Suprapubic skin (tissue), 4 donors: ENCODE data around the gene ELMO1. TPM values are rescaled to one million over a fixed set of nuclear protein-coding genes. Genes with fewer than 3 reads are reported as not detected.

Source experiments
- DNase-seq, 2 donors: peaks; one replicate each; pipeline ENCODE4 v3.0.0-alpha.2; 2019; ENCODE audit warnings: low spot score in 2 of 2
- H3K27ac ChIP-seq: fragments of 200-600 bp; sonication (generic); one replicate; pipeline ENCODE4 v1.5.1; 2019
- H3K27me3 ChIP-seq: fragments of 200-600 bp; sonication (generic); one replicate; pipeline ENCODE4 v1.5.1; 2019
- H3K36me3 ChIP-seq: fragments of 200-600 bp; sonication (generic); one replicate; pipeline ENCODE4 v1.5.1; 2019
- H3K4me1 ChIP-seq: fragments of 200-600 bp; sonication (generic); one replicate; pipeline ENCODE4 v1.5.1; 2019
- H3K4me3 ChIP-seq: fragments of 200-600 bp; sonication (generic); one replicate; pipeline ENCODE4 v1.5.1; 2019; ENCODE audit warnings: mild to moderate bottlenecking
- H3K9me3 ChIP-seq: fragments of 200-600 bp; sonication (generic); one replicate; pipeline ENCODE4 v1.5.1; 2019
- EP300 ChIP-seq: sonication (generic); formaldehyde crosslinking; IDR thresholded peaks from one replicate; pipeline ENCODE4 v1.6.1; 2017; ENCODE audit warnings: antibody characterized with exemption
- POLR2A ChIP-seq, 2 donors: fragments of 450-650 bp; IDR thresholded peaks; one replicate each; pipeline ENCODE4 v1.6.1; 2017; ENCODE audit warnings: antibody characterized with exemption in 2 of 2, mild to moderate bottlenecking in 2 of 2, moderate library complexity in 2 of 2
- POLR2AphosphoS5 ChIP-seq, 3 donors: sonication (generic); formaldehyde crosslinking; IDR thresholded peaks; one replicate each; pipeline ENCODE4 v1.6.1; 2017; ENCODE audit warnings: antibody characterized with exemption in 3 of 3
- WGBS: methylation state at CpG from one replicate; pipeline ENCODE4 v1.1.5; 2018; 5-methylcytosine and 5-hydroxymethylcytosine counted together
- total RNA-seq, 4 donors: library from RNA; depleted of rRNA; stranded (reverse); fragments of >200 nt; gene quantifications; one replicate each; pipeline ENCODE4 v1.1.0, GENCODE V29; 2016
- TF ChIP-seq, protein P1 (sequence below), 2 donors: fragments of 200-600 bp in 1 of 2; fragments of 450-650 bp in 1 of 2; sonication (generic) in 1 of 2; IDR thresholded peaks; one replicate each; pipeline ENCODE4 v1.5.1; 2016 to 2019; ENCODE audit warnings: antibody characterized with exemption in 2 of 2, mild to moderate bottlenecking in 1 of 2, moderate library complexity in 1 of 2

ELMO1 gene
- total RNA-seq, 4 donors from 2014 or later, result 9.8 to 49.6 (median 22.2) TPM

DNA sequence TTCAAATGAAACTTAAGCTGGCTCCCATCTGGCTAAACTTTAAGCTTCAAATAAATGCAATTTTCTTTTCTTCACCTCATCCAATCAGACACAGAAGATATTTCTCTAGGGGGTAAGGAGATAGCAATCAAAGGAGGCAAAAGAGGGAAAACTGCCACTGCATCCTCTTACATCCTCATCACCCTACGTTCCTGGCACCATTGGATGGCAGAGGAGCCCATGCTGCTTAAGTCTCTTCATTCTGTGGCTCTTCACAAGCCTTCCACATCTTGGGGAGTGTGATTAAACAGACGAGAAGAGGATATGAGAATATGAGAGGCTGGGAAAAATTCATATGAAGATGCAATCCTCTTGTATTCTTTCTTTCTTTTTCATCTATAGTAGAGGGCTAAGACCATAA is 378.6 kb downstream of the ELMO1 start:
- H3K27me3 ChIP-seq, result no peaks in the 10 kb centered on the region
- no peaks in the 10 kb centered on the region for H3K4me1 ChIP-seq
- TF ChIP-seq EP300 (no peak), POLR2A (IDR thresholded peaks at IDR 0.05) (no peak), POLR2AphosphoS5 (IDR thresholded peaks at IDR 0.05) (no peak)
- TF ChIP-seq, protein P1, sequence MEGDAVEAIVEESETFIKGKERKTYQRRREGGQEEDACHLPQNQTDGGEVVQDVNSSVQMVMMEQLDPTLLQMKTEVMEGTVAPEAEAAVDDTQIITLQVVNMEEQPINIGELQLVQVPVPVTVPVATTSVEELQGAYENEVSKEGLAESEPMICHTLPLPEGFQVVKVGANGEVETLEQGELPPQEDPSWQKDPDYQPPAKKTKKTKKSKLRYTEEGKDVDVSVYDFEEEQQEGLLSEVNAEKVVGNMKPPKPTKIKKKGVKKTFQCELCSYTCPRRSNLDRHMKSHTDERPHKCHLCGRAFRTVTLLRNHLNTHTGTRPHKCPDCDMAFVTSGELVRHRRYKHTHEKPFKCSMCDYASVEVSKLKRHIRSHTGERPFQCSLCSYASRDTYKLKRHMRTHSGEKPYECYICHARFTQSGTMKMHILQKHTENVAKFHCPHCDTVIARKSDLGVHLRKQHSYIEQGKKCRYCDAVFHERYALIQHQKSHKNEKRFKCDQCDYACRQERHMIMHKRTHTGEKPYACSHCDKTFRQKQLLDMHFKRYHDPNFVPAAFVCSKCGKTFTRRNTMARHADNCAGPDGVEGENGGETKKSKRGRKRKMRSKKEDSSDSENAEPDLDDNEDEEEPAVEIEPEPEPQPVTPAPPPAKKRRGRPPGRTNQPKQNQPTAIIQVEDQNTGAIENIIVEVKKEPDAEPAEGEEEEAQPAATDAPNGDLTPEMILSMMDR (IDR thresholded peaks at IDR 0.05), result no peak
- no peaks in the 10 kb centered on the region for H3K36me3 ChIP-seq
- H3K9me3 ChIP-seq, result no peaks in the 10 kb centered on the region
- 85% methylated on average over 2 of the region's 2 CpGs for WGBS
- no peak for DNase-seq
- H3K27ac ChIP-seq, result no peak overlapping the region
- H3K4me3 ChIP-seq, result no peak overlapping the region

DNA sequence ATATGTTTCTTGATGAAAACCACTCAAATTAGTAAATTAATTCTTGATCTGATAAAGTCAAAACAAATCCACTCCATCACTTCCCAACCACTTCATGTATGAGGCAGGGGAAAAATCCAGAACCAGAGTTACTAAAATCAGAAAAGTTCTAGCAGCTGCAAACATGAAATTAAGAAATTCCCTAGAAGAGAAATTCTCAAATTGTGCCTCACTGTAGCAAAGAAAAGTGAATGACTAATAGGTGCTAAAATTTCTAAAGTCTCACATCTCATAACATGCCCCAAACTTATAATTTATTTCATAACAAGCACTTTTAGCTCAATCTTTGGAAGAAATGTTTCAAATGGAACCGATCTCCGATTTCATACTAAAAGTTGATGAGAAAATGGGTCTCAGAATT is 379.3 kb downstream of the ELMO1 start:
- TF ChIP-seq POLR2AphosphoS5 (IDR thresholded peaks at IDR 0.05), result no peak
- TF ChIP-seq POLR2A (IDR thresholded peaks at IDR 0.05), result no peak
- no peak for TF ChIP-seq EP300
- TF ChIP-seq, protein P1 (IDR thresholded peaks at IDR 0.05), result no peak
- Histone ChIP-seq H3K4me1 (no peaks in the 10 kb centered on the region), H3K36me3 (no peaks in the 10 kb centered on the region), H3K4me3 (no peak overlapping the region), H3K27me3 (no peaks in the 10 kb centered on the region), H3K9me3 (no peaks in the 10 kb centered on the region), H3K27ac (no peak overlapping the region)
- no peak for DNase-seq
- 94% methylated on average over 2 of the region's 2 CpGs for WGBS

DNA sequence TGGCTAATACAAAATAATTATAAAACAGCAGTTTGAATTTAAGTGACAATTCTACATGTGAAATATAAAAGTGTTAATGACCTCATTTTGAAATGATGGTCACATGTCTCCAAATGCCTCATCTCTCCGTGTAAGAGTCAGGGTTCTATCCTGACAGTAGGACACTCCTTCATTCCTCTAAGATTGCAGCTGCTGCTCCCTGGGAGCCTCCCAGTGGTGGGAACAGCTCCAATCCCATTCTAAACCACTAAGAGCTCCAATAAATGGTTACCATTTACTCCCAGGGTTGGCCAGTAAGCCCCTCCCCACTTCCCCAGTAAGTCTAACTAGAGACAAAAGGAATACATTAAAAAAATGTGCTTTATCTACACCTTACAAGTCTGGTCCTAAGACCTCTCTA is 379.8 kb downstream of the ELMO1 start:
- H3K9me3 ChIP-seq, result no peaks in the 10 kb centered on the region
- no peak for DNase-seq
- no peak overlapping the region for H3K27ac ChIP-seq
- TF ChIP-seq EP300 (no peak), POLR2A (IDR thresholded peaks at IDR 0.05) (no peak), POLR2AphosphoS5 (IDR thresholded peaks at IDR 0.05) (no peak)
- TF ChIP-seq, protein P1 (IDR thresholded peaks at IDR 0.05), result no peak
- no peaks in the 10 kb centered on the region for H3K4me1 ChIP-seq
- H3K36me3 ChIP-seq, result no peaks in the 10 kb centered on the region
- 69% methylated on average over 1 of the region's 1 CpG for WGBS
- no peaks in the 10 kb centered on the region for H3K27me3 ChIP-seq
- no peak overlapping the region for H3K4me3 ChIP-seq

DNA sequence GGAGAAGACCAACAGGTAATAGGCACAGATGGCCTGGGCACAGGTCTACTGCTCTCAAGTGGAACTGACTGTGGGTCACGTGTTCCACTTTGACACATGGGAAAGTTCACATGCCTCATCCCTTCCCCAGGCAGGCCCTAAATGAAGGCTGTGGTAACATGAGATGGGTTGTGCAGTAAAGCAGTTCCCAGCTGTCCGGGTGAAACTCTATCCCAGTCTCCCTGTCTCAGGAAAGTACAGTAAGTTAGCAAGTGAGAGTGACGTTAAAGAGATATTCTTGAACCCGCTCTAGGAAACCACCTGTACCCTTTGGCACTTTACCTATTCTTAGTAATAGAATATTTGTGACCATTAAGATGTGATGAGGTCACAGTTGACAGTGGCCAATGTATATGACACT is 380.6 kb downstream of the ELMO1 start:
- no peak for DNase-seq
- TF ChIP-seq POLR2A (IDR thresholded peaks at IDR 0.05) (no peak), POLR2AphosphoS5 (IDR thresholded peaks at IDR 0.05) (no peak)
- TF ChIP-seq, protein P1 (IDR thresholded peaks at IDR 0.05), result no peak
- 85% methylated on average over 4 of the region's 4 CpGs for WGBS
- Histone ChIP-seq H3K4me1 (no peaks in the 10 kb centered on the region), H3K4me3 (no peak overlapping the region), H3K27me3 (no peaks in the 10 kb centered on the region), H3K36me3 (no peaks in the 10 kb centered on the region), H3K27ac (no peak overlapping the region), H3K9me3 (no peaks in the 10 kb centered on the region)

DNA sequence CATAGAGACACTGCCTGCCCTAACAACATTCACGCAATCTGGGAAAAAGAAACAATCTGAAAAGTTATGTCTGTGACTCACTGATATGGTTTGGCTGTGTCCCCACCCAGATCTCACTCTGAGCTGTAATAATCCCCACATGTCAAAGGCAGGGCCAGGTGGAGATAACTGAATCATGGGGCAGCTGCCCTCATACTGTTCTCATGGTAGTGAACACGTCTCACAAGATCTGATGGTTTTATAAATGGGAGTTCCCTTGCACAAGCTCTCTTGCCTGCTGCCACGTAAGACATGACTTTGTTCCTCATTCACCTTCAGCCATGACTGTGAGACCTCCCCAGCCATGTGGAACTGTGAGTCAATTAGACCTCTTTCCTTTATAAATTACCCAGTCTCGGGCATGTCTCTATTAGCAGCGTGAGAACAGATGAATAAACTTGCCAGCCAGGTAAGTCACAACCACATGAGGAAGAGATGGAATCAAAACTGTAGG is 382.8 kb downstream of the ELMO1 start:
- no peaks in the 10 kb centered on the region for H3K9me3 ChIP-seq
- WGBS, result 79% methylated on average over 5 of the region's 5 CpGs
- no peaks in the 10 kb centered on the region for H3K36me3 ChIP-seq
- no peaks in the 10 kb centered on the region for H3K4me1 ChIP-seq
- TF ChIP-seq EP300, result no peak
- no peak for TF ChIP-seq POLR2AphosphoS5 (IDR thresholded peaks at IDR 0.05)
- no peak for DNase-seq
- H3K27me3 ChIP-seq, result no peaks in the 10 kb centered on the region
- H3K4me3 ChIP-seq, result no peak overlapping the region
- no peak overlapping the region for H3K27ac ChIP-seq

DNA sequence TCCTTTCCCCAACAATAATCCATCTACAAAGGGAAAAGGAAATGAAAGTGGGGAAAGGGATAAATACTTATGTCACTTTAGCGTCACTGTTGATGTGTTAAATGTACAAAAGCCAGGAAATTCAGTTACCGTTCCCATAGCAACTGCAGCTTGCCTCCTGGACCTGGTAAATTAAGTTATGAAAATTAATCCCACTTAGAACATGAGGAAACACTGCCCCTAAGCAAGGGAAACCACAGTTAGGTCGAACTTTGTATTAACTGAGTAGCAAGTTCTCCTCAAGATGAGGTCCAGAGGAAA is 386.2 kb downstream of the ELMO1 start:
- DNase-seq, result no peak
- Histone ChIP-seq H3K9me3 (no peaks in the 10 kb centered on the region), H3K4me3 (no peak overlapping the region), H3K36me3 (no peaks in the 10 kb centered on the region), H3K27me3 (no peaks in the 10 kb centered on the region), H3K4me1 (no peaks in the 10 kb centered on the region), H3K27ac (no peak overlapping the region)
- WGBS, result 74% methylated on average over 3 of the region's 3 CpGs
- no peak for TF ChIP-seq EP300
- TF ChIP-seq, protein P1 (IDR thresholded peaks at IDR 0.05), result no peak
- no peak for TF ChIP-seq POLR2AphosphoS5 (IDR thresholded peaks at IDR 0.05)
- no peak for TF ChIP-seq POLR2A (IDR thresholded peaks at IDR 0.05)
